BJ (cell line): ENCODE results near the gene ARL8B. TPM values are rescaled to one million over a fixed set of nuclear protein-coding genes. Genes with fewer than 3 reads are reported as not detected.
"Not testable (repeated sequence)": the region's sequence is repeated elsewhere in the genome, so short reads cannot be mapped to it uniquely, and the experiment has no call there.

ENCODE experiments used
- CTCF ChIA-PET: fragments of 350-600 bp; formaldehyde crosslinking; extraction: SDS; loops from one replicate; lab custom pipeline; 2021; ENCODE audit warnings: antibody characterized with exemption, inconsistent platforms; lab: Yijun Ruan, JAX
- POLR2A ChIA-PET: fragments of 300-600 bp; sonication (Branson Sonifier 250); formaldehyde crosslinking; extraction: SDS; loops from one replicate; lab custom pipeline; 2021; ENCODE audit warnings: antibody characterized with exemption; lab: Charles Lee
- DNase-seq: peaks from one replicate; pipeline ENCODE4 v3.0.0-alpha.2; 2011; ENCODE audit warnings: low read depth
- H3K27me3 ChIP-seq: 2 replicates; pipeline ENCODE4 v1.6.0; 2011; ENCODE audit warnings: low read length; ENCODE audit not compliant: control insufficient read depth, insufficient read depth
- H3K36me3 ChIP-seq: 2 replicates; pipeline ENCODE4 v1.5.1; 2011; ENCODE audit warnings: low read length; ENCODE audit not compliant: control insufficient read depth, insufficient read depth
- H3K4me3 ChIP-seq: 2 replicates; pipeline ENCODE4 v1.5.1; 2011; ENCODE audit warnings: low read depth, mild to moderate bottlenecking, control low read depth, low read length
- CTCF ChIP-seq: IDR thresholded peaks from 2 replicates; pipeline ENCODE4 v1.5.1; 2011; ENCODE audit warnings: low read depth, mild to moderate bottlenecking, control low read depth, inconsistent platforms, low read length, moderate library complexity; ENCODE audit not compliant: insufficient read depth
- polyA plus RNA-seq: library from polyadenylated mRNA; depleted of rRNA; stranded (reverse); fragments of >200 nt; gene quantifications from 2 replicates; pipeline ENCODE4 v1.2.3, GENCODE V29; 2011

The ARL8B gene
- polyA plus RNA-seq, 1 experiment: 20.3 TPM

- no peak for TF ChIP-seq CTCF
- Histone ChIP-seq H3K4me3 (no peak overlapping the region), H3K27me3 (no peaks in the 10 kb centered on the region), H3K36me3 (no peaks in the 10 kb centered on the region)
- ChIA-PET POLR2A (no interaction called here), CTCF (interaction anchor here (0.6 to 1.2 kb wide), 2 partner anchors 12 to 15 kb away, joined by 3 read pairs; no protein-coding TSS in a partner anchor)
- DNase-seq: no peak
Measured at GRCh38 chr3:5110337-5110736, 11.8 kb upstream of the ARL8B start.

GRCh38 chr3:5112043-5112442 is 10.0 kb upstream of the ARL8B start:
- DNase-seq: no peak
- H3K4me3 ChIP-seq: no peak overlapping the region
- H3K36me3 ChIP-seq: no peaks in the 10 kb centered on the region
- POLR2A ChIA-PET: no interaction called here
- no peak for TF ChIP-seq CTCF
- CTCF ChIA-PET: interaction anchor here (1.9 kb wide), 1 partner anchor 10 kb away, joined by 4 read pairs; the partner anchor contains the start of gene ARL8B
- no peaks in the 10 kb centered on the region for H3K27me3 ChIP-seq

GRCh38 chr3:5113726-5114125 is 8.4 kb upstream of the ARL8B start:
- CTCF ChIA-PET, DNase-seq, H3K27me3 ChIP-seq, POLR2A ChIA-PET, H3K4me3 ChIP-seq, H3K36me3 ChIP-seq: not testable (repeated sequence)

GRCh38 chr3:5115506-5116162 is 6.5 kb upstream of the ARL8B start:
- no peak for TF ChIP-seq CTCF
- CTCF ChIA-PET: no interaction called here
- POLR2A ChIA-PET: no interaction called here

GRCh38 chr3:5116538-5116937 is 5.6 kb upstream of the ARL8B start:
- no peaks in the 10 kb centered on the region for H3K36me3 ChIP-seq
- DNase-seq: no peak
- H3K4me3 ChIP-seq: no peak overlapping the region
- TF ChIP-seq CTCF: no peak
- H3K27me3 ChIP-seq: no peaks in the 10 kb centered on the region
- ChIA-PET CTCF (interaction anchor here (0.9 kb wide), 1 partner anchor 19 kb away, joined by 3 read pairs; no protein-coding TSS in a partner anchor), POLR2A (no interaction called here)

More at GRCh38 chr3:5115506-5116162, 6.5 kb upstream of the ARL8B start:
- no peak for DNase-seq
- Histone ChIP-seq H3K36me3 (no peaks in the 10 kb centered on the region), H3K27me3 (no peaks in the 10 kb centered on the region), H3K4me3 (no peak overlapping the region)

GRCh38 chr3:5120446-5120845 is 1.6 kb upstream of the ARL8B start:
- CTCF ChIA-PET: interaction anchor here (1.6 kb wide), 1 partner anchor 68 kb away, joined by 3 read pairs; no protein-coding TSS in a partner anchor

More at GRCh38 chr3:5120446-5120845, 1.6 kb upstream of the ARL8B start:
- DNase-seq: no peak
- POLR2A ChIA-PET: no interaction called here
- H3K27me3 ChIP-seq: no peaks in the 10 kb centered on the region
- H3K4me3 ChIP-seq: no peak overlapping the region
- no peak for TF ChIP-seq CTCF
- H3K36me3 ChIP-seq: no peaks in the 10 kb centered on the region
